GM12892 (cell line): ENCODE data around the gene PRICKLE2. TPM values are rescaled to one million over a fixed set of nuclear protein-coding genes. Genes with fewer than 3 reads are reported as not detected.
A peak's percentile ranks its signal among the peaks of the same experiment; 100 is the strongest.

Experiments
- DNase-seq: peaks from one replicate; pipeline ENCODE4 v3.0.0; 2011; ENCODE audit not compliant: insufficient read length
- FAIRE-seq: peaks from 2 replicates; lab custom pipeline; 2011; peaks lifted over from hg19 to GRCh38; lab: Jason Lieb, UNC
- POLR2A ChIP-seq: IDR thresholded peaks from 2 replicates; pipeline ENCODE4 v1.6.1; 2011; ENCODE audit warnings: low read depth, low read length, control low read depth
- POLR2AphosphoS5 ChIP-seq: IDR thresholded peaks from 2 replicates; pipeline ENCODE4 v1.6.1; 2011; ENCODE audit warnings: low read depth, low read length, control low read depth
- TAF1 ChIP-seq: IDR thresholded peaks from 2 replicates; pipeline ENCODE4 v1.6.1; 2011; ENCODE audit warnings: low read depth, mild to moderate bottlenecking, control low read depth, low read length, borderline replicate concordance
- polyA plus RNA-seq: library from polyadenylated mRNA; unstranded; fragments of >200 nt; gene quantifications from one replicate; pipeline ENCODE4 v1.2.1, GENCODE V29; 2012; ENCODE audit warnings: missing spikeins, inconsistent platforms; ENCODE audit not compliant: missing spikeins

PRICKLE2 gene, protein sequence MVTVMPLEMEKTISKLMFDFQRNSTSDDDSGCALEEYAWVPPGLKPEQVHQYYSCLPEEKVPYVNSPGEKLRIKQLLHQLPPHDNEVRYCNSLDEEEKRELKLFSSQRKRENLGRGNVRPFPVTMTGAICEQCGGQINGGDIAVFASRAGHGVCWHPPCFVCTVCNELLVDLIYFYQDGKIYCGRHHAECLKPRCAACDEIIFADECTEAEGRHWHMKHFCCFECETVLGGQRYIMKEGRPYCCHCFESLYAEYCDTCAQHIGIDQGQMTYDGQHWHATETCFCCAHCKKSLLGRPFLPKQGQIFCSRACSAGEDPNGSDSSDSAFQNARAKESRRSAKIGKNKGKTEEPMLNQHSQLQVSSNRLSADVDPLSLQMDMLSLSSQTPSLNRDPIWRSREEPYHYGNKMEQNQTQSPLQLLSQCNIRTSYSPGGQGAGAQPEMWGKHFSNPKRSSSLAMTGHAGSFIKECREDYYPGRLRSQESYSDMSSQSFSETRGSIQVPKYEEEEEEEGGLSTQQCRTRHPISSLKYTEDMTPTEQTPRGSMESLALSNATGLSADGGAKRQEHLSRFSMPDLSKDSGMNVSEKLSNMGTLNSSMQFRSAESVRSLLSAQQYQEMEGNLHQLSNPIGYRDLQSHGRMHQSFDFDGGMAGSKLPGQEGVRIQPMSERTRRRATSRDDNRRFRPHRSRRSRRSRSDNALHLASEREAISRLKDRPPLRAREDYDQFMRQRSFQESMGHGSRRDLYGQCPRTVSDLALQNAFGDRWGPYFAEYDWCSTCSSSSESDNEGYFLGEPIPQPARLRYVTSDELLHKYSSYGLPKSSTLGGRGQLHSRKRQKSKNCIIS
- polyA plus RNA-seq: 1.00 TPM

DNA sequence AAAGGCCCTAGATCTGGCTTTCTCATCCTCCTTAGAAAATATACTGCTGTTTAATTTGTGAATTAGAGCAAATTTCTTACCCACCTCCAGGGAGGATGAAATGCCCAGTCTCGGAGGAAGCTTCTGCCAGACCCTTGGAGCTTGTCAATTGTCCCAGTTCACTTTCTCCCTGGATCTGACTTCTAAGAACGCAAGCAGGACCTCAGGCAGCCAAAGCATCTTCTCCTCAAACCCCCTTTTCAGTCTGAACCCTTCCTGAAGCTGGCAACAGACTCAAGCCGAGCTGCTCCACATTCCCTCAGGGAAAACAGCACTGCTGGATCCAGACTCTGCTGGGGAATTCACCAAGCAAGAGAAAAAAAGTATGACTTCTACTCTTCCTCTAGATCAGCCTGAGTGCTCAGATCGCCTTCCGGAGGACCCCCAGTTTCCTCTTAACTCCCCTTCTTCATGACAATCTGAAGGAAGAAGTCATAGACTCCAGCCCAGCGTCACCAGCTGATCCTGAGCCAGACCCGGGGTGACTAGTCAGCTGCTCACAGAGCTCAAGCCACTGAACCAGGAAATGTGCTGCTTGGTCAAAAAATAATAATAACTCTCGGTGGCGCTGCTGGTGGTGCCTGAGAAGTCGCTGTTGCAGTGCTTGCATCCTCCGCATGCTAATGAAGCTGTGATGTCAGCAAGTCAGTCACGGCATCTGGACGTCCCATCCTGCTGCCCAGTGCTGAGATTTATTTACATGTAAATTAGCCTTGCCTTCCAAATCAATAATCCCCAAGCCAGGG, at the start of gene PRICKLE2:
PRICKLE2 (minus strand) TSS at position 641 of the 785 bp plus-strand sequence. CDS start 26,539 bp downstream, outside the sequence.
- FAIRE-seq: peak; percentile 93
- no peak for TF ChIP-seq POLR2AphosphoS5
- no peak for TF ChIP-seq TAF1
- TF ChIP-seq POLR2A: no peak
- no peak for DNase-seq

DNA sequence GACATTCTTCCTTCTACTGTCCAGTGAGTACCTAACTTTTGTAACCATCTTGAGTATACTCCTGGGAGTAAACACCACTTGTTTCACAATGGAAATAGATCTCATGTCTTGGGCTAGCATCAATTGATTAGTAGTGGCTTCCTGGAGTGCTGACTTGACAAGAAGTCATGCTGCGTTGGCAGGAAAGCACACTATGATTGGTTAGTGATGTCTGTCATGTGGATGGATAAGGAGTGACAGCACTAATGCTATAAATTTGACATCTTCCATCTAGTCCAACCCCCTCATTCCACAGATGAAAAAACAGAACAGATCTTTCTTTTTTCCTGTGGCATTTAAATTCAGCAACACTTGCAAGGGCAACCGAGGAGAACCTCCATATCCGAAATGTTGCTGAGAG, 47.6 kb upstream of the PRICKLE2 start:
- no peak for DNase-seq
- FAIRE-seq: no peak
- TF ChIP-seq POLR2AphosphoS5 (no peak), TAF1 (no peak), POLR2A (no peak)

DNA sequence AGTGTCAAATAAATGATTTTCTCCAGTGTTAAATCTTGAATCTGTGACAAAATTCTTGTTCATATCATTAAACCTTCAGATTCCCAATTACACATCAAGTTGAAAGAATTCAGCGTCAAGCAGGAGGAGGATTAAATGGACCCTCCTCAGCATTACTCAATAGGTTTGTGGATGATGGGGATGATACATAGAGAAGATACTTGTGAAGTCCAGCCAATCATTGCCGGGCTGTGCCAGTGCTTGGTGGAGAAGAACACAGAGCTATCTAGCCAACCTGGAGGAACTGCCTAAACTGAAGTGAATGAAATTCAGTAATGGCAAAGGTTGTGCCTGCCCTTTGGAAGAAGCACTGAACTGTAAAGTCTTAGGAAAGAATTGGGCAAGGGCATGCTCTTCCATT, 47.0 kb upstream of the PRICKLE2 start:
- no peak for TF ChIP-seq POLR2A
- TF ChIP-seq TAF1: no peak
- TF ChIP-seq POLR2AphosphoS5: no peak

DNA sequence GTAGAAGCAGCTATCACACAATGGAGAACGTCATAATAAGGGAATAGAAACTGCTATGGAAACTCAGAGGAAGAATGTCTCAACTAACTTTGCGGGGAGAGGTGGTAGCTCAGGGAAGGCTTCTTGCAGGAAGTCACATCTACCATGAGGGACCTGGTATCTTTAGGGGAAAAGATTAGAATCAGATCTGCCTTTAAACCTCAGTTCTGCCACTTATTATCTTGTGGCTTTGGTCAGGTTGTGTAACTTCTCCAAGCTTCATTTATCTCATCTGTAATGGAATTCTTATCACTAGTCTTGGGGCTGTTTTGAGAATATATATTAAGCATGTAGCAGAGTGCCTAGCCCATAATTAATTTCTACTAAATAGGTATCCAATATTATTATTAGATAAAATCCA, 46.4 kb upstream of the PRICKLE2 start:
- FAIRE-seq: no peak
- DNase-seq: no peak
- TF ChIP-seq POLR2A: no peak
- TF ChIP-seq TAF1: no peak
- TF ChIP-seq POLR2AphosphoS5: no peak

More for the DNA sequence above, 47.0 kb upstream of the PRICKLE2 start:
- no peak for FAIRE-seq
- no peak for DNase-seq

DNA sequence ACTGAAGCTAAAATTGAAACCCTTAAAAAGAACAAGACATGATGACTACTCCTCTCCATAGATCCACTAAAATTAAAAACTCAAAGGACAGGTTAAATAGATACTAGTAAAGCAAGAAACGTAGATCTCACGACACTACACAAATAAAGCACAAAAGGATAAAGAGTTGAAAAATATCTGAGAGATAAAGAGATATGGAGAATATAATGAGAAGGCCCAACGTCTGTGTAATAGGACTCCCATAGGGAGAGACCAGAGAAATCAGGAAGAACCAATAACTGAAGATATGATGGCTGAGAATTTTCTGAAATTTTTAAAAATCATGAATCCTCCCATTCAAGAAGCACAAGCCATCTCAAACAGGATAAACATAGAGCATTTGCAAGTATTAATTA, 45.6 kb upstream of the PRICKLE2 start:
- DNase-seq (no peak), FAIRE-seq (no peak)
- no peak for TF ChIP-seq POLR2A
- TF ChIP-seq TAF1: no peak
- no peak for TF ChIP-seq POLR2AphosphoS5

DNA sequence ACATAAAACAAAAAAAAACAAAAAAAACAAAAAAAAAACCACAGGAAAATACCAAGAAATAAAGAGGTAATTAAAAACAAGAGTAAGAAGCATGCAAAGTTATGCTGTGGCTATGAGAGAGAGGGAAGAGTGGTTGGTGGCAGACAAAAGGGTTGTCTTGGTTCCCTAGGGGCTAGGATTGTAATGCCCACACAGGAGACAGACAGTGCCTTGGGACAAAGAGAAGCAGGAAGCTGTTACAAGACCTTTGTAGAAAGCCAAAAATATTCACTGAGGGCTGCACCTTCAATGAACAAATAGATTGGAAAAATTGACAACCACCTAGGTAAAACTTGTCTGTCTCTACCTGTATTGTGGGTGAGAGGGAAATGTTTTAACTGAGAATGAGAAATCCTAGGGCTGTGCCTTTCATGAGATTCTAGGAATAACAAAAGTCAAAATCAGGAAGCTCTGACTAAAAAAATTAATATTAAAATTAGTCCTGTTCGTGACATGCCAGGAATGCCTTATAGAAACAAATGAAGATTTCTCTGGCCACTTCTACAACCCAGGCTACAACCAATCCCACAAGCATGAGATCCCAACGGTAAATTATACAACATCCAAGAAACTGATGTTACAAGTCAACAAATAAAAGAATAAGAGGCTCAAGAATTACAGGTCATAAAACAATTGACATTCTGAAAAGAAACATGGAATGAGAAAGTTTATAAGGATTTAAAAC, 45.0 kb upstream of the PRICKLE2 start:
- FAIRE-seq (no peak), DNase-seq (no peak)
- no peak for TF ChIP-seq POLR2A

DNA sequence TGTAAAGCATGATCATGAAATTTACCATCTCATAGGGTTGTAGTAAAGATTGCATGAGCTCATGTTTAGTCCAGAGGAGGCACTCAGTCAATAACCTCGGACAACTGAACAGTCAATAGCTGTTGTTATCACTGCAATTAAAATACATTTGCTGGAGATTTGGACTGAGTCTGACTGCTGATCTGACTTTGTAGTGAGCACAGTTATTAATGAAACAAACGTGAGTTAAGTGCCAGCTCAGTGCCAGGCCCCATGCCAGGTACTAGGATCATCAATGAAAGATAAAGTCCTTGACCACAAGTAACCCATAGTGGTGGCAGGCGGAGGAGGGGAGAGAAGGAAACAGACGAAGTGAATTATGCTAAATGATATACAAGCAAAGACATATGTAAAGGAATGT, 43.7 kb upstream of the PRICKLE2 start:
- TF ChIP-seq TAF1 (no peak), POLR2AphosphoS5 (no peak), POLR2A (no peak)
- DNase-seq: no peak
- FAIRE-seq: no peak

DNA sequence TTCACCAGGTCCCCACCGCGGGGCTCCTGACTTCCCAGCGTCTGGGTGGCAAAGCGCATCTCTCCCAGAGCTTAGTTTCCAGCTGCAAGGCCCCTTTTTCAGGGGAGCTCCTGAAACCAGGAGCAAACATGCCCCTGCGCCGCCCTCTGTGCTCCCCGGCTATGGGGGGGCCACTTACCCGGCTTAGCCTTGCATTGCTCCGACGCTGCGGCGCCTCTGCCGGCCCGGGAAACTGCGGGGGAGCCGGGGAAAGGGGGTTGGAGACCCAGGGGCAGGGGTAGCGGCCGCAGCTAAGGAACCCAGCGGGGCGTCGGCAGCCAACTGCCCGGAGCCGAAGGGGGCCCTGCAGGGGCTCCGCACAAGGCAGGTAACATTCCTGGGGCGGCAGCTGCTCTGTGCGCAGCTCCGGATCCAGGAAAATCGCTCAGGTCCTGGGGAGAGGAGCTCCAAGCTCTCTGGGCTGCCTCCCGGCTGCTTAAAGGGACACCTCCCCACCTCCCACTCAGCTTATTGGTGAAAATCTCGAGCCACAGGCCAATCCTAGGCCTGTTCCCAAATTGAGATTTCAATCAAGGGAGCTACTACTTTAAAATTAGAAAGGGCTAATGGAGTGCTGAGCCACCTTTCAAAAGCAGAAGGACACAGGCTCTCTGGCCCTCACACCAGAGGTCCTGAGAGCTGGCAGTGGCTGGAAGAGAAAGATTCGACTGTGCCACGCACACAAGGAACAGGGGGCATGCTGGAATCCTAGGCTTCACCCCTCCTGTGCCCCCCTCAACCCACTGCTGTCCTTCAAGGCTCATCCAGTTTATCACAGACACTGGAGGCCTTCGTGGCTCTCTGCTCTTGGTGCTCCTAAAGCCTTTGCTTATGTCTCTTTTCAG, 42.7 kb upstream of the PRICKLE2 start:
- TF ChIP-seq POLR2AphosphoS5 (no peak), POLR2A (no peak), TAF1 (no peak)
- DNase-seq (no peak), FAIRE-seq (no peak)

DNA sequence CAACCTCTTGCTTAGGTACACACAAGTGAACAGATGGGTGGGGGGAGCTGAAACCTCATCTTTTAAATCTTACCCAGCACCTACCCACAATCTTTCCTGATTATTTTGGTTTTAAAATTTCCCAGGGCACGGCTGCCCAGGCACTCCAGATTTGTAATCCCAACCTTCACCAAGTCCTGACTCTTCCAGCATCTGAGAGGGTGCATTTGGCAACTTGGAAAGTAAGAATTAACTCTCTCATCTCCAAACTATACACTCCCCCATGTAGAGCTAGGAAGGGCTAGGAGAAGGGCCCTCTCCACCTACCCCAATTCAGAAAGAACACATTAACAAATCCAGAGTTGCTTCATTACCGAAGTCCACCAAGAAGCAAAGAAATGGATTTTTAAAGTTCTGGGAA, 41.7 kb upstream of the PRICKLE2 start:
- no peak for DNase-seq
- no peak for TF ChIP-seq TAF1
- TF ChIP-seq POLR2AphosphoS5: no peak
- TF ChIP-seq POLR2A: no peak
- no peak for FAIRE-seq
